BJ (cell line): Measurements from ENCODE around the gene NFAT5. TPM values are rescaled to one million over a fixed set of nuclear protein-coding genes. Genes with fewer than 3 reads are reported as not detected.

ENCODE experiments used
- CTCF ChIA-PET: fragments of 350-600 bp; formaldehyde crosslinking; extraction: SDS; loops from one replicate; lab custom pipeline; 2021; ENCODE audit warnings: antibody characterized with exemption, inconsistent platforms; lab: Yijun Ruan, JAX
- POLR2A ChIA-PET: fragments of 300-600 bp; sonication (Branson Sonifier 250); formaldehyde crosslinking; extraction: SDS; loops from one replicate; lab custom pipeline; 2021; ENCODE audit warnings: antibody characterized with exemption; lab: Charles Lee
- DNase-seq: peaks from one replicate; pipeline ENCODE4 v3.0.0-alpha.2; 2011; ENCODE audit warnings: low read depth
- H3K27me3 ChIP-seq: 2 replicates; pipeline ENCODE4 v1.6.0; 2011; ENCODE audit warnings: low read length; ENCODE audit not compliant: control insufficient read depth, insufficient read depth
- H3K36me3 ChIP-seq: 2 replicates; pipeline ENCODE4 v1.5.1; 2011; ENCODE audit warnings: low read length; ENCODE audit not compliant: control insufficient read depth, insufficient read depth
- H3K4me3 ChIP-seq: 2 replicates; pipeline ENCODE4 v1.5.1; 2011; ENCODE audit warnings: low read depth, mild to moderate bottlenecking, control low read depth, low read length
- CTCF ChIP-seq: IDR thresholded peaks from 2 replicates; pipeline ENCODE4 v1.5.1; 2011; ENCODE audit warnings: low read depth, mild to moderate bottlenecking, control low read depth, inconsistent platforms, low read length, moderate library complexity; ENCODE audit not compliant: insufficient read depth
- polyA plus RNA-seq: library from polyadenylated mRNA; depleted of rRNA; stranded (reverse); fragments of >200 nt; gene quantifications from 2 replicates; pipeline ENCODE4 v1.2.3, GENCODE V29; 2011

The NFAT5 gene
- polyA plus RNA-seq, 1 experiment: 29.6 TPM

GRCh38 chr16:69589434-69590269 is 23.9 kb downstream of the NFAT5 start:
- no peak for DNase-seq
- TF ChIP-seq CTCF: no peak
- H3K4me3 ChIP-seq: no peak overlapping the region
- H3K36me3 ChIP-seq: no peaks in the 10 kb centered on the region
- ChIA-PET POLR2A (no interaction called here), CTCF (interaction anchor here (1.0 kb wide), 1 partner anchor 11 kb away, joined by 4 read pairs; no protein-coding TSS in a partner anchor)
- no peaks in the 10 kb centered on the region for H3K27me3 ChIP-seq

- Histone ChIP-seq H3K4me3 (no peak overlapping the region), H3K36me3 (no peaks in the 10 kb centered on the region), H3K27me3 (no peaks in the 10 kb centered on the region)
- no peak for DNase-seq
- no peak for TF ChIP-seq CTCF
- POLR2A ChIA-PET: no interaction called here
- CTCF ChIA-PET: interaction anchor here (1.0 to 1.3 kb wide), 2 partner anchors 12 to 16 kb away, joined by 3 to 4 read pairs; no protein-coding TSS in a partner anchor
Observed at GRCh38 chr16:69590590-69590989, 24.8 kb downstream of the NFAT5 start.

- TF ChIP-seq CTCF: no peak
- H3K36me3 ChIP-seq: no peaks in the 10 kb centered on the region
- DNase-seq: no peak
- CTCF ChIA-PET: no interaction called here
- H3K4me3 ChIP-seq: no peak overlapping the region
- POLR2A ChIA-PET: no interaction called here
- no peaks in the 10 kb centered on the region for H3K27me3 ChIP-seq
Observed at GRCh38 chr16:69593751-69594255, 28.0 kb downstream of the NFAT5 start.

DNA sequence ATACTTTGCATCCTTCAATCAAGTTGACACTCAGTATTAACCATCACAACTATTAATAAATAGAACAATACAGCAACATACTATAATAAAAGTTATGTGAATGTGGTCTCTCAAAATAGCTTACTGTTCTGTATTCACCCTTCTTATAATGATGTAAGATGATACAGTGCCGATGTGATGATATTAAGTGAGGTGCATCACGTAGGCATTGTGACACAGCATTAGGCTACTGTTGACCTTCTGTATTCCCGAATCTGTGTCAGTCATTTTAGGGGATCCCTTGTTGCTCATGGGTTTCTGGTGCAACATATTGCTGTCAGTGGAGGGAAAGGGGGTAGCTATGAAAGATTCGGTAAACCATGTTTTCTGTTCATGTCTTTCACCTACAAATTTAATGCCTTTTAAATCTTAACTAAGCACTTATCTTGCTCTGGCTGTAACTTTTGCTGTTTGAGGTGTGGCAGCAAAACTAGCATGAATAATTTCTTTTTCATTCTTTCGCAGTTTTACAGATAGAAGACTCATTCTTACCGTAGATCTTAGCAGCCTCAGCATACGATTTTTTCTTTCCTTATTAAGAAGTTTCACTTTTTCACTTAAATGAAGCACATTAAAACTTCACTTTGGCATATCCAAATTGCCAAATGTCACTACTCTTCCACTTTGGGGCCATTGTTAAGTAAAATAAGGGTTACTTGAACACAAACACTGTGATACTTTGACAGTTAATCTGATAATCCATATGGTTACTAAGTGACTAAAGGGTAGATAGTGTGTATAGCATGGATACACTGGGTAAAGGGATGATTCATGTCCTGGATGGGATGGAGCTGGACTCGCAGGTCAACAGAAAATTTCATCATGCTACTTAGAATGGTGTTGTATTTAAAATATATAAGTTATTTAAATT is 29.6 kb downstream of the NFAT5 start:
- no peak for TF ChIP-seq CTCF
- Histone ChIP-seq H3K36me3 (no peaks in the 10 kb centered on the region), H3K4me3 (no peak overlapping the region), H3K27me3 (no peaks in the 10 kb centered on the region)
- CTCF ChIA-PET: interaction anchor here (0.6 to 1.6 kb wide), 2 partner anchors 14 to 28 kb away, joined by 3 to 4 read pairs; no protein-coding TSS in a partner anchor
- POLR2A ChIA-PET: no interaction called here
- no peak for DNase-seq
